HEK293 (cell line): ENCODE data around the gene MAP3K13.

Experiments used
- CTCF ChIA-PET: fragments of 350-600 bp; formaldehyde crosslinking; extraction: SDS; loops from one replicate; lab custom pipeline; 2021; ENCODE audit warnings: antibody characterized with exemption; lab: Yijun Ruan, JAX
- POLR2A ChIA-PET: fragments of 300-600 bp; formaldehyde crosslinking; extraction: SDS; loops from one replicate; lab custom pipeline; 2020; ENCODE audit warnings: antibody characterized with exemption, inconsistent platforms; lab: Yijun Ruan, JAX
- H3K27ac ChIP-seq: fragments of 200-500 bp; sonication (Bioruptor generic); 2 replicates; pipeline ENCODE4 v1.5.1; 2014; ENCODE audit warnings: low read depth, low read length, control low read depth, inconsistent platforms; ENCODE audit errors: extremely low read depth
- H3K36me3 ChIP-seq, 2 experiments: fragments of 200-500 bp in 1 of 2; sonication (Bioruptor generic) in 1 of 2; 1 replicate in 1 of 2; 2 replicates in 1 of 2; pipeline ENCODE4 v1.5.1; 2014 to 2017; ENCODE audit warnings: inconsistent platforms in 2 of 2, low read length in 2 of 2; ENCODE audit not compliant: control insufficient read depth in 2 of 2, insufficient read depth in 1 of 2
- H3K4me1 ChIP-seq: fragments of 200-500 bp; sonication (Bioruptor generic); 2 replicates; pipeline ENCODE4 v1.5.1; 2014; ENCODE audit warnings: mild to moderate bottlenecking, low read length, inconsistent platforms; ENCODE audit not compliant: control insufficient read depth, insufficient read depth
- H3K4me3 ChIP-seq: 2 replicates; pipeline ENCODE4 v1.5.1; 2011; ENCODE audit warnings: low read depth, mild to moderate bottlenecking, control low read depth, low read length, moderate library complexity
- H3K9me3 ChIP-seq: fragments of 200-500 bp; sonication (Bioruptor generic); 2 replicates; pipeline ENCODE4 v1.5.1; 2014; ENCODE audit warnings: low read depth, low read length, inconsistent platforms; ENCODE audit not compliant: control insufficient read depth, insufficient read depth
- BCL6B ChIP-seq: fragments of 450-650 bp; formaldehyde crosslinking; IDR thresholded peaks from 2 replicates; pipeline ENCODE4 v1.5.1; 2017; ENCODE audit warnings: missing biosample characterization, missing genetic modification characterization
- FEZF1 ChIP-seq: fragments of 450-650 bp; formaldehyde crosslinking; IDR thresholded peaks from 2 replicates; pipeline ENCODE4 v1.5.1; 2016; ENCODE audit warnings: missing biosample characterization, missing genetic modification characterization
- GLI4 ChIP-seq: fragments of 450-650 bp; formaldehyde crosslinking; IDR thresholded peaks from 2 replicates; pipeline ENCODE4 v1.5.1; 2016; ENCODE audit warnings: missing biosample characterization, missing genetic modification characterization
- HOXD13 ChIP-seq: sonication (generic); formaldehyde crosslinking; IDR thresholded peaks from 2 replicates; pipeline ENCODE4 v1.8.0; 2022; ENCODE audit warnings: missing genetic modification reagents, borderline replicate concordance
- KLF1 ChIP-seq: fragments of 450-650 bp; formaldehyde crosslinking; IDR thresholded peaks from 2 replicates; pipeline ENCODE4 v1.5.1; 2016; ENCODE audit warnings: missing biosample characterization, missing genetic modification characterization
- MYNN ChIP-seq: fragments of 450-650 bp; formaldehyde crosslinking; IDR thresholded peaks from 2 replicates; pipeline ENCODE4 v1.5.1; 2016; ENCODE audit warnings: missing biosample characterization, missing genetic modification characterization, borderline replicate concordance
- PRDM1 ChIP-seq: fragments of 450-650 bp; formaldehyde crosslinking; IDR thresholded peaks from 2 replicates; pipeline ENCODE4; 2016; ENCODE audit warnings: missing biosample characterization, missing genetic modification characterization
- ZBTB10 ChIP-seq: fragments of 450-650 bp; formaldehyde crosslinking; IDR thresholded peaks from 2 replicates; pipeline ENCODE4 v1.5.1; 2016; ENCODE audit warnings: missing biosample characterization, missing genetic modification characterization
- ZBTB20 ChIP-seq: fragments of 450-650 bp; formaldehyde crosslinking; IDR thresholded peaks from 2 replicates; pipeline ENCODE4 v1.5.1; 2016; ENCODE audit warnings: missing biosample characterization, missing genetic modification characterization
- ZFP41 ChIP-seq: fragments of 450-650 bp; formaldehyde crosslinking; IDR thresholded peaks from 2 replicates; pipeline ENCODE4 v1.5.1; 2016; ENCODE audit warnings: missing biosample characterization, missing genetic modification characterization, borderline replicate concordance
- ZIC2 ChIP-seq: fragments of 450-650 bp; formaldehyde crosslinking; IDR thresholded peaks from 2 replicates; pipeline ENCODE4 v1.5.1; 2016; ENCODE audit warnings: missing biosample characterization, missing genetic modification characterization
- ZNF121 ChIP-seq: fragments of 450-650 bp; formaldehyde crosslinking; IDR thresholded peaks from 2 replicates; pipeline ENCODE4 v1.5.1; 2016; ENCODE audit warnings: missing biosample characterization, missing genetic modification characterization
- ZNF132 ChIP-seq: fragments of 450-650 bp; formaldehyde crosslinking; IDR thresholded peaks from 2 replicates; pipeline ENCODE4 v1.5.1; 2017; ENCODE audit warnings: missing biosample characterization, missing genetic modification characterization, borderline replicate concordance
- ZNF148 ChIP-seq: fragments of 450-650 bp; formaldehyde crosslinking; IDR thresholded peaks from 2 replicates; pipeline ENCODE4 v1.5.0; 2017; ENCODE audit warnings: missing biosample characterization, missing genetic modification characterization, borderline replicate concordance
- ZNF18 ChIP-seq: fragments of 450-650 bp; formaldehyde crosslinking; IDR thresholded peaks from 2 replicates; pipeline ENCODE4 v1.5.1; 2016; ENCODE audit warnings: missing biosample characterization, missing genetic modification characterization
- ZNF214 ChIP-seq: fragments of 450-650 bp; formaldehyde crosslinking; IDR thresholded peaks from 2 replicates; pipeline ENCODE4 v1.5.1; 2017; ENCODE audit warnings: missing biosample characterization, mild to moderate bottlenecking, missing genetic modification characterization, borderline replicate concordance
- ZNF23 ChIP-seq: fragments of 450-650 bp; formaldehyde crosslinking; IDR thresholded peaks from 2 replicates; pipeline ENCODE4 v1.5.1; 2016; ENCODE audit warnings: missing biosample characterization, missing genetic modification characterization, borderline replicate concordance
- ZNF274 ChIP-seq, 2 experiments: fragments of 200-500 bp in 1 of 2; fragments of 450-650 bp in 1 of 2; sonication (Bioruptor generic) in 1 of 2; formaldehyde crosslinking in 1 of 2; IDR thresholded peaks; 2 replicates each; pipeline versions ENCODE4 v1.5.1 to v1.6.1; 2014 to 2016; ENCODE audit warnings: borderline replicate concordance in 1 of 2, inconsistent platforms in 1 of 2, low read length in 1 of 2, missing biosample characterization in 1 of 2, missing genetic modification characterization in 1 of 2
- ZNF391 ChIP-seq: fragments of 450-650 bp; formaldehyde crosslinking; IDR thresholded peaks from 2 replicates; pipeline ENCODE4 v1.5.1; 2016; ENCODE audit warnings: low read depth, missing biosample characterization, missing genetic modification characterization, borderline replicate concordance
- ZNF426 ChIP-seq: fragments of 450-650 bp; formaldehyde crosslinking; IDR thresholded peaks from 2 replicates; pipeline ENCODE4 v1.5.1; 2017; ENCODE audit warnings: missing biosample characterization, missing genetic modification characterization, mild to moderate bottlenecking, inconsistent platforms, moderate library complexity
- ZNF555 ChIP-seq: fragments of 450-650 bp; formaldehyde crosslinking; conservative IDR thresholded peaks from 2 replicates; pipeline ENCODE4 v1.5.1; 2017; ENCODE audit warnings: missing biosample characterization, mild to moderate bottlenecking, missing genetic modification characterization, inconsistent platforms
- ZNF623 ChIP-seq: fragments of 450-650 bp; formaldehyde crosslinking; IDR thresholded peaks from 2 replicates; pipeline ENCODE4 v1.5.1; 2016; ENCODE audit warnings: missing biosample characterization, missing genetic modification characterization
- ZNF639 ChIP-seq: fragments of 450-650 bp; formaldehyde crosslinking; IDR thresholded peaks from 2 replicates; pipeline ENCODE4 v1.5.1; 2016; ENCODE audit warnings: missing biosample characterization, missing genetic modification characterization
- ZNF664 ChIP-seq: fragments of 450-650 bp; formaldehyde crosslinking; IDR thresholded peaks from 2 replicates; pipeline ENCODE4 v1.5.1; 2016; ENCODE audit warnings: missing biosample characterization, missing genetic modification characterization
- ZNF677 ChIP-seq: fragments of 450-650 bp; IDR thresholded peaks from 2 replicates; pipeline ENCODE4 v1.5.0; 2018; ENCODE audit warnings: missing biosample characterization, mild to moderate bottlenecking, missing genetic modification characterization, moderate library complexity
- ZNF785 ChIP-seq: fragments of 450-650 bp; formaldehyde crosslinking; IDR thresholded peaks from 2 replicates; pipeline ENCODE4 v1.5.1; 2016; ENCODE audit warnings: missing biosample characterization, missing genetic modification characterization
- ZNF792 ChIP-seq: fragments of 450-650 bp; formaldehyde crosslinking; IDR thresholded peaks from 2 replicates; pipeline ENCODE4 v1.5.1; 2016; ENCODE audit warnings: missing biosample characterization, missing genetic modification characterization

MAP3K13 gene

GRCh38 chr3:185484296-185484695, 121.4 kb downstream of the MAP3K13 start:
- Histone ChIP-seq H3K4me3 (no peak overlapping the region), H3K27ac (no peak overlapping the region), H3K36me3 (peaks cover 0 to 59% of the 10 kb centered on the region in 2 experiments; a peak in 1 of 3 replicates)
- TF ChIP-seq ZFP41 (no peak), ZNF214 (no peak), ZNF639 (no peak), GLI4 (tag by site-specific recombination) (no peak), ZBTB10 (no peak), ZBTB20 (no peak), HOXD13 (CRISPR knock-in tag) (no peak), ZNF555 (tag by site-specific recombination) (no peak), ZNF677 (tag by site-specific recombination) (no peak), ZNF274 (IDR thresholded peaks at IDR 0.05; ENCODE audit: low read length) (no peak), ZNF274 (tag by site-specific recombination; IDR thresholded peaks at IDR 0.05; ENCODE audit: borderline replicate concordance) (no peak), KLF1 (no peak), ZNF426 (tag by site-specific recombination) (no peak), ZNF18 (tag by site-specific recombination) (no peak), ZNF792 (no peak), ZNF391 (no peak)
- TF ChIP-seq, all 188 proteins: peak for 0
- CTCF ChIA-PET = interaction anchor here (0.5 to 1.7 kb wide), 3 partner anchors 23 to 88 kb away, joined by 3 to 7 read pairs (median 3); no protein-coding TSS in a partner anchor
- POLR2A ChIA-PET = no interaction called here
- Histone ChIP-seq H3K9me3 (no peaks in the 10 kb centered on the region), H3K4me1 (no peaks in the 10 kb centered on the region)

GRCh38 chr3:185486394-185486793, 123.5 kb downstream of the MAP3K13 start:
- ChIA-PET CTCF (interaction anchor here (0.6 kb wide), 1 partner anchor 24 kb away, joined by 3 read pairs; no protein-coding TSS in a partner anchor), POLR2A (interaction anchor here (0.9 kb wide), 1 partner anchor 13 kb away, joined by 3 read pairs; the partner anchor contains the start of gene TMEM41A)
- H3K9me3 ChIP-seq = no peaks in the 10 kb centered on the region
- no peaks in the 10 kb centered on the region for H3K4me1 ChIP-seq
- H3K4me3 ChIP-seq = no peak overlapping the region
- peaks cover 0 to 66% of the 10 kb centered on the region in 2 experiments; a peak in 2 of 3 replicates for H3K36me3 ChIP-seq
- no peak overlapping the region for H3K27ac ChIP-seq
- TF ChIP-seq PRDM1 (tag by site-specific recombination) (no peak), MYNN (no peak), ZIC2 (tag by site-specific recombination) (no peak), ZNF23 (tag by site-specific recombination) (no peak), ZNF785 (no peak), ZNF132 (tag by site-specific recombination) (no peak), ZNF121 (tag by site-specific recombination) (no peak), BCL6B (no peak), FEZF1 (tag by site-specific recombination) (no peak), ZNF623 (tag by site-specific recombination) (no peak), ZNF148 (tag by site-specific recombination) (no peak), ZNF664 (tag by site-specific recombination) (no peak), ZNF426 (tag by site-specific recombination) (no peak)
